Neural cell (in vitro differentiated cells): ENCODE data around the gene LRRC1. TPM values are rescaled to one million over a fixed set of nuclear protein-coding genes. Genes with fewer than 3 reads are reported as not detected.

Experiments
- H2AFZ ChIP-seq: fragments of 200-600, 300-800 bp; sonication (generic), shearing (Covaris generic); 2 replicates; pipeline ENCODE4 v1.6.0; 2014; ENCODE audit warnings: low read depth, mild to moderate bottlenecking, antibody characterized with exemption, low read length, moderate library complexity
- H3F3A ChIP-seq: fragments of 200-600 bp; shearing (Covaris generic); 2 replicates; pipeline ENCODE4 v1.6.1; 2016; ENCODE audit warnings: mild to moderate bottlenecking, moderate library complexity, mixed read lengths, antibody characterized with exemption, low read length; ENCODE audit not compliant: insufficient read depth, poor library complexity, severe bottlenecking
- H3K27ac ChIP-seq: fragments of 200-600, 300-800 bp; sonication (generic), shearing (Covaris generic); 2 replicates; pipeline ENCODE4 v1.5.1; 2014; ENCODE audit warnings: mild to moderate bottlenecking, low read length, moderate library complexity
- H3K27me3 ChIP-seq: fragments of 300-800, 200-600 bp; sonication (generic), shearing (Covaris generic); 2 replicates; pipeline ENCODE4 v1.6.0; 2014; ENCODE audit warnings: mild to moderate bottlenecking, low read depth, low read length, moderate library complexity; ENCODE audit not compliant: insufficient read depth
- H3K36me3 ChIP-seq: fragments of 300-800, 200-600 bp; sonication (generic), shearing (Covaris generic); 2 replicates; pipeline ENCODE4 v1.5.1; 2014; ENCODE audit warnings: mild to moderate bottlenecking, antibody characterized with exemption, low read length, moderate library complexity; ENCODE audit not compliant: insufficient read depth
- H3K4me2 ChIP-seq: fragments of 300-800, 200-600 bp; sonication (generic), shearing (Covaris generic); 2 replicates; pipeline ENCODE4 v1.6.0; 2014; ENCODE audit warnings: mild to moderate bottlenecking, low read length
- H3K4me3 ChIP-seq: fragments of 300-800, 200-600 bp; sonication (generic), shearing (Covaris generic); 2 replicates; pipeline ENCODE4 v1.5.1; 2014; ENCODE audit warnings: mild to moderate bottlenecking, low read length, moderate library complexity
- H3K79me2 ChIP-seq: fragments of 200-600 bp; shearing (Covaris generic); replicated peaks from 2 replicates; pipeline ENCODE4 v1.6.0; 2014; ENCODE audit warnings: mild to moderate bottlenecking, low read length, moderate library complexity; ENCODE audit not compliant: insufficient read depth
- H3K9ac ChIP-seq: fragments of 300-800, 200-600 bp; sonication (generic), shearing (Covaris generic); 2 replicates; pipeline ENCODE4 v1.6.1; 2016; ENCODE audit warnings: mild to moderate bottlenecking, low read length, mixed read lengths
- H3K9me2 ChIP-seq: fragments of 200-600 bp; shearing (Covaris generic); 2 replicates; pipeline ENCODE4 v1.6.1; 2016; ENCODE audit warnings: mild to moderate bottlenecking, low read length, mixed read lengths; ENCODE audit not compliant: insufficient read depth
- H3K9me3 ChIP-seq: fragments of 200-600, 300-800 bp; sonication (generic), shearing (Covaris generic); 2 replicates; pipeline ENCODE4 v1.6.1; 2016; ENCODE audit warnings: mild to moderate bottlenecking, mixed run types, low read length, moderate library complexity, mixed read lengths
- H4K20me1 ChIP-seq: fragments of 200-600 bp; shearing (Covaris generic); 2 replicates; pipeline ENCODE4 v1.6.1; 2016; ENCODE audit warnings: mild to moderate bottlenecking, mixed run types; ENCODE audit not compliant: insufficient read depth
- CTCF ChIP-seq: fragments of 450-650 bp; IDR thresholded peaks from 2 replicates; pipeline ENCODE4 v1.5.1; 2014; ENCODE audit warnings: antibody characterized with exemption, mild to moderate bottlenecking, moderate library complexity; ENCODE audit not compliant: poor library complexity, severe bottlenecking
- EP300 ChIP-seq: fragments of 450-650 bp; conservative IDR thresholded peaks from 2 replicates; pipeline ENCODE4 v1.6.1; 2014; ENCODE audit warnings: antibody characterized with exemption, mild to moderate bottlenecking, moderate library complexity; ENCODE audit not compliant: poor library complexity, severe bottlenecking
- EZH2 ChIP-seq: fragments of 200-600, 300-800 bp; shearing (Covaris generic), sonication (generic); IDR thresholded peaks from 2 replicates; pipeline ENCODE4 v1.6.1; 2014; ENCODE audit warnings: antibody characterized with exemption, low read length, borderline replicate concordance, mild to moderate bottlenecking; ENCODE audit not compliant: insufficient read depth, poor library complexity, severe bottlenecking
- MXI1 ChIP-seq: fragments of 450-650 bp; conservative IDR thresholded peaks from 2 replicates; pipeline ENCODE4 v1.6.1; 2014; ENCODE audit warnings: antibody characterized with exemption, mild to moderate bottlenecking; ENCODE audit not compliant: poor library complexity, severe bottlenecking
- POLR2AphosphoS5 ChIP-seq: IDR thresholded peaks from 2 replicates; pipeline ENCODE4 v1.6.1; 2012
- RAD21 ChIP-seq: fragments of 450-650 bp; conservative IDR thresholded peaks from 2 replicates; pipeline ENCODE4 v1.6.1; 2014; ENCODE audit warnings: antibody characterized with exemption, mild to moderate bottlenecking, moderate library complexity
- REST ChIP-seq: IDR thresholded peaks from 2 replicates; pipeline ENCODE4 v1.6.1; 2012; ENCODE audit warnings: borderline replicate concordance
- SMC3 ChIP-seq: fragments of 450-650 bp; conservative IDR thresholded peaks from 2 replicates; pipeline ENCODE4 v1.6.1; 2014; ENCODE audit warnings: antibody characterized with exemption, mild to moderate bottlenecking, moderate library complexity; ENCODE audit not compliant: poor library complexity
- TAF1 ChIP-seq: IDR thresholded peaks from 2 replicates; pipeline ENCODE4 v1.6.1; 2012; ENCODE audit warnings: low read depth
- polyA plus RNA-seq: library from polyadenylated mRNA; depleted of rRNA; stranded (reverse); fragments of >200 nt; gene quantifications from 2 replicates; pipeline ENCODE4 v1.2.3, GENCODE V29; 2014

Gene LRRC1
- polyA plus RNA-seq, 1 donor from 2014 or later: 21.2 TPM

- Histone ChIP-seq H3K9me3 (peaks cover 11% of the 10 kb centered on the region), H3K4me3 (no peak overlapping the region), H2AFZ (no peak overlapping the region), H3K9ac (no peak overlapping the region), H3K27me3 (no peaks in the 10 kb centered on the region), H3K36me3 (no peaks in the 10 kb centered on the region), H3K4me2 (no peak overlapping the region), H4K20me1 (no peaks in the 10 kb centered on the region), H3K79me2 (peaks cover 4% of the 10 kb centered on the region), H3F3A (no peaks in the 10 kb centered on the region), H3K9me2 (no peaks in the 10 kb centered on the region), H3K27ac (no peak overlapping the region)
- TF ChIP-seq TAF1 (no peak), SMC3 (no peak), RAD21 (no peak), POLR2AphosphoS5 (no peak), REST (no peak), EP300 (no peak), EZH2 (no peak), MXI1 (no peak), CTCF (no peak)
These were observed 73.8 kb downstream of the LRRC1 start for GRCh38 chr6:53868626-53869025.

- H3K36me3 ChIP-seq: no peaks in the 10 kb centered on the region
- no peaks in the 10 kb centered on the region for H3K27me3 ChIP-seq
- TF ChIP-seq SMC3 (no peak), MXI1 (no peak), CTCF (no peak), RAD21 (no peak), EP300 (no peak), TAF1 (no peak), EZH2 (no peak), POLR2AphosphoS5 (no peak), REST (no peak)
- H3F3A ChIP-seq: no peaks in the 10 kb centered on the region
- H3K79me2 ChIP-seq: peaks cover 4% of the 10 kb centered on the region
- H4K20me1 ChIP-seq: no peaks in the 10 kb centered on the region
- no peak overlapping the region for H3K4me2 ChIP-seq
- H3K9me3 ChIP-seq: peaks cover 11% of the 10 kb centered on the region
- H3K27ac ChIP-seq: no peak overlapping the region
- H3K9ac ChIP-seq: no peak overlapping the region
- H3K9me2 ChIP-seq: no peaks in the 10 kb centered on the region
- no peak overlapping the region for H3K4me3 ChIP-seq
- no peak overlapping the region for H2AFZ ChIP-seq
These were observed 75.2 kb downstream of the LRRC1 start for GRCh38 chr6:53869964-53870363.
